Activated CD4-positive, alpha-beta T cell treated with anti-CD3 and anti-CD28 coated beads, Interleukin-2, amount 50 U/mL, for 1 hour (primary cell): ENCODE data around the gene CTNNA2.
"Not testable (repeated sequence)": the region's sequence is repeated elsewhere in the genome, so short reads cannot be mapped to it uniquely, and the experiment has no call there.

ENCODE experiments used
- DNase-seq: peaks from one replicate; pipeline ENCODE4 v3.0.0-alpha.2; 2020

CTNNA2 gene

DNA sequence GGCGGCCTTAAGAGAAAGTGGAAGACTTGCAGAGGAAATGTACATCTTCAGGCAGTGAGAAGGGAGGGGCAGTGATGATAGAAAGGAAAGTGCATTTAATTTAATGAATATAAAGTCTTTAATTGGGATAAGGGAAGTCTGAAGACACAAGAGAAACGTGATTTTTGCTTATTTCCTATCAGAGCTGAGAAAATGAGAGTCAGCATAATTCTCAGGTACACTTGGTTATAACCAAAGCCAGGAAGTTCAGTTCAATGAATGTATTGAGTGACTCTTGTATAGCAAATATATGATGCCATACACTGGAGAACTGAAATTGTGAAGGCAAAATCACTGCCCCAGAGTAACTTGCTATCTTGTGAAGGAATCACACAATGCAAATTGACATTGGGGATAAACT, 535.4 kb downstream of the CTNNA2 start:
- DNase-seq: no peak

DNA sequence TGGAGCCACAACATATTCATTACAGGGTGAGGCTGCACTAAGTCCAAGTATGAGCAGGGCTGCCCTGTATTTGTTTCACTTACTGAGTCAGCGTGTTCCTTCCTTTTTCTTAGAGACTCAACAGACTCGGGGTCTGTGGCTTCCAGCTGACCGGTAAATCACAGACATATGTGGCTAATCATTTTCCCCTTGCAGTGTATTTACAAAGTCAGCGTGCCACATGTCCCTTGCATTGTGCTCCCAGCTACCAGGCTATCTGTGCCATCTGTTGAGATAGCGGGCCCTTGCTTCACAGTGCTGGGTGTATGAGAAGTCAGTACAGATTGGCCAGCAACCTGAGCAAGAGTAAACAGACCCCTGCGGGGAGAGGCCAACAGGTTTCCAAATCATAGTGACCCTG, 537.4 kb downstream of the CTNNA2 start:
- no peak for DNase-seq

DNA sequence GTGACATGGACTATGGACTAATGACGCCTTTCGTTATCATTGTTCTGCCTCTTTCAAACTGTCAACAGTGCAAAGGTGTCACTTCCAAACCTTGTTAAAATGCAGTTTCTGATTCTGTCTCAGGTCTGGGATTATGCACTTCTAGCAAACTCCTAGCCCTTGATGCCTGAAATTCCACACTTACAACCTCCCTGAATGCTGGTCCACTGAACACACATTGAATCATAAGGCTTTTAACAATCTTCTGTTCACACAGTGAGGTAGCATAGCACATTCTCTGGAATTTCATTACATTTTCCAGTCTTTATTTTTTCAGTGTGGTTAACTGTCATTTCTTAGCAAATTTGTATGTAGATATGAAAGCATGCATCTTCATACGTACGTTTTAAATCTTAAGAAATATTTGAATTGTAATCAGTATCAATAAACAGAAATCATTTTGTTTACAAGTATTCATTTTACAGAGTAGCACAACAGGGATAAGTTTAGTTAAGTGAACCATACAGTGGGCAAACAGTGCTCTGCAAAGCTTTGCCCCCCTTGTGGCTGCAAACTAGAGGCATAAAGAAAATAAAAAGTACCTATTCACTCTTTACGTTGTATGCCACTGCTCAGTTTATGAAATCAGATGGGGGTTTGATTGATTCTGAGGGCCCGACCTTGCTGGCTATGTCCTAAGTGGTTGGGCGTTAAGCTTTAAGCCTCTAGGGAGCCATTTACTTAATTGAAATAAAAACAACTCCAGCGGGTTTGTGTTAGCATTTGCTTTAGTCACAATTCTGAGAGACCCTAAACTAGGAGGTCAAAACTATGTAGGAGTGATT, 540.9 kb downstream of the CTNNA2 start:
- DNase-seq: no peak

DNA sequence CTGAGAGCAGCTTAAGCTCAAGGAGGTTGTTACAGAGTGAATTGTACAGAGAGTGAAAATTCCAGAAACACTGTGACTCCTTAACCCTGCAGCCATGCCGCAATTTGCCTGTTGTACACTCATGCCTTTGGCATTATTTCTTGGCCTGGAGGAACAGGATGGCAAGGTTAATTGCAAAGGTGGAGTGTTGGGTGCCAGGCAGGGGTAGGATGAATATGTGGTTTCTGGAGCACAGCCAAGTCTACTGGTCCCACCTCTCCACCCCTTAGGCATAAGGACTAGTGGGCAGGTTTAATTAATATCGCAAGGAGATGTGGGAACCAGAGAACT, 541.5 kb downstream of the CTNNA2 start:
- no peak for DNase-seq

DNA sequence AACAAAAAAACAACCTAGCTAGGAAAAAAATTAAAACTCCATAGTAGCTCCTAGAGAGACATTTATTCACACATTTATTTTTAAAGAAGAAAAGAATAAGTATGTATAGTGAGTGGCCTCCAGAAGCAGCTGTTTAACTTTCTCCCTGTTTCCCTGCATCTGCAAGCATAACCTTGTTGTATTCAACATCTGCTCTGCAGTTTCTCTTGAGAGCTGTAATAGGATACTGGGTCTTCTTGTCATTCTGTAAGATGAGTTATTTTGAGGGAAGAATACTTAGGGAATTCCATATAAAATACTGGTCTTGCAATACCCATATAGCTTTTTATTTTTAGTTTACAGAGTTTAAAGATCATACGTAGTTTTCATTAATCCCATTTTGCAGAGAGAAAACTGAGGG, 545.1 kb downstream of the CTNNA2 start:
- DNase-seq: no peak

DNA sequence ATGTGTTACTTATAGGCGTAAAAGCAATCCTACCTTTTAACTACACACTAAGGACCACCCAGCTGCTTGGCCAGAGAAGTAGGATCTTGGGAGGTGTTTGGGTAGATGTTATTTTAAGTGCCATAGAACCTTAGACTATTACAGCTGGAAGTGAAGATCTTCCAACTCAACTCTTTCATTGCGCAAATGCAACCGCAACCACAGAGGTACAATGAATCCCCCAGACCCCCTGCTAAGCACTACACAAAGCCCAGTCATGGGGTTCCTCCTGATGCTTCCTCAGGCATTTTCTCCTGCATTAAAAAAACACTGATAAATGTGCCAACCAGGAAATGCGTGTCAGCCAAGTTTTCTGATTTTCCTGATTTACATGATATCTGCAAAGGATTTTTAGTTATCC, 545.7 kb downstream of the CTNNA2 start:
- DNase-seq: no peak

DNA sequence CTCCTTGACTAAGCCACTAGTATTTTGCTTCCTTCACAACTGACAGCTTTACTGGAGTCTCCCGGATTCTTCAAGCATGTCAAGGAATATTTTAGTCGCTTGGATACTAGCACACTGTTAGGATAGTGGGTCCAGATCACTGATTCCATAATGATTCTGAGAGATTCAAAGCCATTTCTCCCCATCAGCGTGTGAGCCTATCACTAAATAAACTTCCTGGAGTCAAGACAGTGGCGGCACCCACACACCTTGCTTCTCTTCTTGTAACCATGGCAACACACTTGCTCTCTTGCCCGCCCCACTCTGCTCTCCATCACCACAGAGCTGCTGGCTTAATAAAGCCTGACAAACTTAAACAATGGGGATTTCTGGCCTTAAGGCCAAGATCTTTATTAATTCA, 546.6 kb downstream of the CTNNA2 start:
- DNase-seq: no peak

DNA sequence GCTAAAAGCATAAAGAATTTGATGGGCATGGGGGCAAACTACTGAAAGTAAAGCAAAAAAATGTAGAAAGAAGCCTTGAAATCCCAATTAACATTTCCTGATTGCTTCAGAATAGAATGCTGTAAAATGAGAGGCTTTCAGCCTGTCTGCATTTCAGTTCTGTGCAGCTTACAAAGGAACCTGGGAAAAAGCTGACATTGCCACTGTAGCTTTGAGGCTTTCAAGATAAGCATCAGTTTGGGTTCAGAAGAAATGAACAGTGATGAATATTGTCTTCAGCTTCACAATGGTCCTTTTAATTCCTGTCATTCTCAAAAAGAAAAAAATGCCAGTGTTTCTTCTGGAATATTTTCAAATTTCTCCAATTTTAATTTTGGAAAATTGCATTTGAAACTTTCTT, 549.0 kb downstream of the CTNNA2 start:
- DNase-seq: no peak

DNA sequence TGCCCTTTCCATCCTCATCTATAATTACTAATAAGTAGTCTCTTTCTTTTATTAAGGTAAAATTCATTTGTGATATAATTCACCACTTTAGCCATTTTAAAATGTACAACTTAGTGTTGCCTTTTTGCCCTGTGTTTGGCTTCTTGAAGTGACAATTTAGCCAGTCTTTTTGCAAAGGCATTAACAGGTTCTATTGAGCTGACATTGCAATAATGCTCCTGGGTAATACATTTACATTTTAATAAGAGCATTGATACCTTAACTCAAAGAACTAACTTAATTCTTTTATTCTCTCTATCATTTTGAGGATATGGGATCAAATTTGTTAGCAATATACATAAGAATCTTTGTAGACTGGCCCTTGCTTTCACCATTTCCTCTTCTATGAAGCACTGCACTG, 549.4 kb downstream of the CTNNA2 start:
- DNase-seq: no peak

DNA sequence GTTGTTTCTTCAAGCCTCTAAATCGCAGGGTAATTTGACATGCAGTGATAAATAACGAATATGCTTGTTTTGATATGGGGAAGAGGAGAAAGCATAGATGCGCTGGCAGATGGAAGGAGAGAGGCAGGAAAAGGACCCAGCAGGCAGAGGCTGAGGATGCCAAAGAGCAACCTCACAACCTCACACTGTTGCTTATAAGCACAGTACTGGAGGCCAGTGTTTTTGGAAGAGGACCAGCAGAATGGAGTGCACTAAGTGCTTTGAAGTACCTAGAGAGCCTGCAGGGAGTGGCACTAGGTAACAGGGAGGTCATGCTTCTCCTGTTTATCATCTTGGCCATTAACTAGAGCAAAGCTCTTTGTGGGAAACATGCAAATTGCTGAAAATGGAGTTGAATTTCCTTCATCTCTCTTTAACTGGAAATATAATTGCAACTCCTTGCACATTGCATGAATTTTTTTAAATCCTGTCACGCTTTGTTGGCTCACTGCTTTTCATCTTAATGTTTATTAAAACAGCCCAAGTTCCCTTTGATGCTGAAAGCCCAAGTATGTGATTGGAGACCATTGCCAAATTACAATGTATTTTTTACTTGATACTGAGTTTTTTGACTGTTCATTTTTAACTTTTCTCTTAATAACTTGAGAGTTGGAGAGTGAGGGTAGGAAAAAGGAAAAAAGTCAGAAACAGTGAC, 555.3 kb downstream of the CTNNA2 start:
- DNase-seq: no peak

DNA sequence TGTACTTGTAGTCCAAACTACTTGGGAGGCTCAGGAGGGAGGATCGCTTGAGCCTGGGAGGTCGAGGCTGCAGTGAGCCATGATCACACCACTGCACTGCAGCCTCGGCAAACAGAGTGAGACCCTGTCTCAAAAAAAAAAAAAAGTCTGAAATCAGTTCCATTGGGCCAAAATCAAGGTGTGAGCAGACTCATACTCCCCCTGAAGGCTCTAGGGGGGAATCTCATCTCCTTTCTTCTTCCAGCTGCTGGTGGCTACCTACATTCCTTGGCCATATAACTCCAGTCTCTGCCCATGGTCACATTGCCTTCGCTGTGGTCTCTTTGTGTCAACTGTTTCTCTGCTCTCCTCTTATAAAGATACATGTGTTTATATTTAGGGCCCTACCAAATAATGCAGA, 557.7 kb downstream of the CTNNA2 start:
- DNase-seq: no peak

DNA sequence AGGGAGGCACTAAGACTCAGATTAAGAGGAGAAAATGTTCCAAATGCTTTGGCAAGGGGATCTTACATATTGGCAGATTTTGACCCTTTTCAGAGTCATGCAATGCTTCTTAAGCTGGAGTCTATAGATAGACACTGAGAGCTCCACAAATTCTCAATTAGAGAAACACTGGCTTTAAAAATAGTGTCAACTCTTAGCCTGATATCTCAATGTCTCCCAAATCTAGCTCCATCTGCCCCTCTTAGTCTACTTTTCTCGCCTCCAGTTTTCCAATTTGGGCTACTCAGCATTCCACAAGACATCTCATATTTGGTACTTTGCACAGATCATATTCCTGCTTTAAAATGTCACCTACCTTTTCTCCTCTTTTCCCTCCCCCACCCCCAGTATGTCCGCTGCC, 559.1 kb downstream of the CTNNA2 start:
- DNase-seq: no peak

DNA sequence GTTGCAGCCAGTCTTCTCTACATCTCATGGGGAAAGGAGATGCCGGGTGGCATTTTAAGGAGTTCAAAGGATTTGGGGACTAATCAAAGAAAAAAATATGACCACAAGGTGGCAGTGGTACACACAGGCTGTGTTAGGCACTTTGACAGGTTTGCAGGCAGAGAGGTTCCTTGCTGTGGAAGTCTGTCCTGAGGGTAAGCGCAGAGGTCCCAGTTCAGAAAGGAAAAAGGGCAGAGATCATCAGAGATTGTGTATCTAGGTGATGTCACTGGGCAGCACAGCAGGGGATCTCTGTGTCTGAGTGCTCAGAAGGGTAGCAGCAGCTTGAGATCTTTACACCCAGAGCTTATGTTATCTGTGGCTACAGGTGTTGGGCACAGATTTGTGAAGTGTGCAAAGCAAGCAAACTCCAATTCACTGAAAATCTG, 560.3 kb downstream of the CTNNA2 start:
- no peak for DNase-seq

DNA sequence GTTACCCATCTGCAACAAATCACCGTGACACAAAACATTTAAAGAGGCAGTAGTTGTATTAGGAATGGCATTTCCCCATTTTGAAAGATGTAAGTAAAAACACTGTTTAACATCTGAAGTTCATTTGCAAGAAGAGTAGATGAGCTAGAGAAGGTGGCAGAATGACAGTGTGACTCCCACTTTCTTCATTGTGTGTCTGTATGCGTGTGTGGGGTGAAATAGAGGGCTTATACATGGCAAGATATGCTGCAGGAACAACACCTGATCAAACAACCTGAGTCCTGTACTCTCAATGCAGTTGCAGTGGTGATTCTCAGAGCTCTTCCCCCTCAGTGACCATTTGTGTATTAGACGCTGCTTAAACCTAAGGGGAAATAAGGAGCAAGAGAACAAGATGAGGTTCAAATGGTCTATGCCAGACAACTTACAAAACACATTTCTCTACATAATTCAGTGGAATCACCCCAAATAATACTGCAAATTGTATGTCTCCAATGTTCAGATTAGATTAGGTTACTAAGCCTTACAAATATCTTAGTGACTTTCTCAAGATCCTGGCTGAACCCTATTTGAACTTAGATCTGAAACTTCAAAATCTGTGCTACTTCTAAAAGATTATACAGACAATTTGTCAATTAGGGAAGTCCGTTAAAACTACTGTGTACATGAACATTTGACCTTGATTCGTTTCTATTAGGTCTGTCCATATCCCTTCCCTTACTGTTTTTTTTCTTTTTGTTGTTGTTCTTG, 561.6 kb downstream of the CTNNA2 start:
- DNase-seq: no peak

DNA sequence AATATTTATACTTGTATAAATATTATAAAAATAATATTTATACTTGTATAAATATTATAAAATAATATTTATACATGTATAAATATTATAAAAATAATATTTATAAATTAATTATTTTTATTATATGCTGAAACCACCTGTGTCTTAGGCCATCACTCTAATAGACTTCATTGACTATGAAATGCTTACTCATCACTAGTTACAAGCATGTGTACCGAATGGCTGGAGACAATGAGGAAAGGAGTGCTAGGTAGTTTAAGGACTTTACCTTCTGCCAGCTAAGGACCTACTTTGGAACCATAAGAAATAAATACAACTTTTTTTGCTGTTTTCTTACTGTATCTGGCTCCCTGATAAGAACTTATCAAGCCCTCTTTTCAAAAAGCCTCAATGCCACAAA, 562.9 kb downstream of the CTNNA2 start:
- no peak for DNase-seq

DNA sequence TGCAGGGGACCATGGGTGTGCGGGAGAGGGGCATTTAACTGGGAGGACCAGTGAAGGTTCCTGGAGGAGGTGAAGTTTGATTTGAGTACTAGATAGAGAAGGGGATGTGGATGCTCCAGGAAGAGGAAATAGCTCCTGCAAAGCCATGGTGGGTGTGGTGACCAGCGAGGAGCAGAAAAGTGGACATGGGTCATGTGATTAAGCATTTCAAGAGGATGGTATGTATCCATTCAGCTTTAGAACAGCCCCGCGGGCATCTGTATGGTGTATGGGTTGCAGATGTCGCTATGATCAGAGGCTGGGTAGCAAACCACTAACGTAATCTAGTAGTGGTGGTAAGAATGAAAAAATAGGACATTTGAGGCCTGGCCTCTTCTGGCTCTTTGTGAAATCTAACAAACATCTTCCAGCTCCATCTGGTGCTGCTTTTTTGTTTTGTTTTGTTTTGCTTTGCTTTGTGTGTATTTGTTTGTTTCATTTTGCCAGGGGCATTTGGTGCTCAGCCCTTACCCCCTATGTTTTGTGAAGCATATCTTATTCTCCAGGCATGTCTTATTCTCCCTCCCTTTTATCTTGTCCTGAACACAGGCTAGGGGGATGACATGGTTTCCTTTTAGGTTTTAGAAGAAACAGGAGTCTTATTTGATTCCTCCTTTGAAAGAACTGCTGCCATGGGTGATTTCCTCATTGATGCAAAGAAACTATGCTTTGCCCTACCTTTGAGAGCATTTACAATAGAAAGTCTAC, 565.6 kb downstream of the CTNNA2 start:
- DNase-seq: no peak

DNA sequence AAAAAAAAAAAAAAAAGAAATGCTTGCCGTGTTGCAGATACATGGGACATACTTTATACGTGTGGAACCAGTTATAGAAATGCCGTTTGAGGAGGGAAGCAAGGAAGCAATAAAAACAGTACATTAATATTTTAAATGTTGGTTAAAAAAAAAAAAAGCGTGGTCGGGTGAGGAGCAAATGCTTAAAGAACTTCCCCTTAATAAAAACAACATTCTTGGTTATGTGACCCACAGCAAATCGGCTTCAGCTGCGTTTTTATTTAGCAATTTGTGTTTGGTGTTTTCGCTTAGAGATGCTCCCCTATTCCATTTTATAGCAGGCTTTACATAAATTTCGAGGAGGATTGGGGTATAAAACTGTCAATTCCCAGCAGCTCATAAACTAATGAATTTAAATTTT, 568.1 kb downstream of the CTNNA2 start:
- DNase-seq: no peak

DNA sequence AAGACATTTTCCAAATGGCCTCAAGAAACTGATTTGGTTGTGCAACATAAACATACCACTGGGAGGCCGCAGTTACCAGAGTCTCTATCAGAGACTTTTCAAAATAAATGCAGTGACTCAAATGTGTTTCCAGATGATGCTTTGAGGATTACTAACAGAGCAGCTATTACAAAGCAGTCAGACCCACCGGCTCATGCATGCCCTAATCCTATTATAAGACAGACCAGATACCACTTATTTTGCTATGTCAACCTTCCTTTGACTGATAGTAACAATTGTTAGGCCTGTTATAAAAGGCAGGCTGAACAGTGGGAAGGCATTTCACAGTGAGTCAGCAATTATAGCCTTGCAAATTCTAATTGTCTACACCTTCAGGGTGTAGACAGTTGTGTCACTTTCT, 574.0 kb downstream of the CTNNA2 start:
- DNase-seq: no peak

DNA sequence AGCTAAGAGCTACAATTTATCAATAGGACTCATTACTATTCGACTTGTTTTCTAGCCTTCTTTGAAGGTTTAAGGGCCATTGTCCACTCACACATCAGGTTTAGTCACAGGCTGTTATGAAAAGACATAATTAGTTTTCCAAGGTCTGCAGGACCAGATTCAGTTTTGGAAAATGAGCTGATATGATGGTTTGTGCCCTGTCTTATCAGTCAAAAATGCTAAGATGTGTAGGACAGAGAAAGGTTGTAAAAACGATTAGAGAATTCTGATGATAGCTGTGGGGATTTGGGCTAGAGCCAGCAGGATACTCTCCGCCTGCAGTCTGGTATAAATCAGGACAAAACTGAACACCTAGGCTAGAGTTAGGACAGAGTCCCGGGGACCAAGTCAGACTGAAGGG, 578.4 kb downstream of the CTNNA2 start:
- DNase-seq: no peak

DNA sequence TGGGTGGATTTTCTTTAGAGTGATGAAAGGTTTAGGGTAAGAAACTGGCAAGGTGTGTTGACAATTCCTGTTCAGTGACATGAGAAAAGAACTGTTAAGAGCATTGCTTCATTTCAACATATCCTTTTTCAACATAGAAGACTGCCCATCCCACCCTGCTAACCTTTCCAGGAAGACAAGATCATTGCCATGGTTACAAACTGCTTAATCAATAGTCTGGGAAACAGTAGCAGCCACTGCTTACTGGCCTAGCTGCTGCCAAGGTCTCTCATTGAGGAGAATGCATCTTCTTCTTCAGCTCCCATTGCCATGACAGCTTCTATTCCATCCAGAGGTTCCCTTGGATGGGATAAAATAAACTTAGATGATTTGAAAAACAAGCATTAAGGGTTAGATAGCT, 579.6 kb downstream of the CTNNA2 start:
- no peak for DNase-seq

DNA sequence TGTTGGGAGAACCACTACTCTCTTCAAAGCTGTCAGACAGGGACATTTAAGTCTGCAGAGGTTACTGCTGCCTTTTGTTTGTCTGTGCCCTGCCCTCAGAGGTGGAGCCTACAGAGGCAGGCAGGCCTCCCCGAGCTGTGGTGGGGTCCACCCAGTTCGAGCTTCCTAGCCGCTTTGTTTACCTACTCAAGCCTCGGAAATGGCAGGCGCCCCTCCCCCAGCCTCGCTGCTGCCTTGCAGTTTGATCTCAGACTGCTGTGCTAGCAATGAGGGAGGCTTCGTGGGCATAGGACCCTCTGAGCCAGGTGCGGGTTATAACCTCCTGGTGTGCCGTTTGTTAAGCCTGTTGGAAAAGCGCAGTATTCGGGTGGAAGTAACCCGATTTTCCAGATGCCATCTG, 585.7 kb downstream of the CTNNA2 start:
- not testable (repeated sequence) for DNase-seq

DNA sequence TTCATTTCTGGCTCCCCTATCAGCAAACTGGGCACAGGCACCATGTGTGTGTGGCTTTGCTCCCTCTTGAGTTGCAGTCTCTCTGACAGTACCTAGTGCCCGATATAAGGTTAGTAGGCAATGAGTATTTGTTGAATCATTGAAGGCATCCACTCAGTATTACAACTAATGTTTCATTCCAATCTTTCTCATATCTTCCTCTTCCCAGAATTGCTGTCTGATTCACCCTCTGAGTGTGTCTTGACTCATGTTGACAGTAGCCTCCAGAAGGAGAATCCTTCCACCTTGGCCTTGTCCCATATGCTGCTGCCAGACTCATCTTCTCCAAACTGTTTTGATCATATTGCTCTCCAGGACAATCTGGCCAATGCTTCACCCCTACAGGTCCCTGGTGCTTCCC, 589.2 kb downstream of the CTNNA2 start:
- DNase-seq: no peak

DNA sequence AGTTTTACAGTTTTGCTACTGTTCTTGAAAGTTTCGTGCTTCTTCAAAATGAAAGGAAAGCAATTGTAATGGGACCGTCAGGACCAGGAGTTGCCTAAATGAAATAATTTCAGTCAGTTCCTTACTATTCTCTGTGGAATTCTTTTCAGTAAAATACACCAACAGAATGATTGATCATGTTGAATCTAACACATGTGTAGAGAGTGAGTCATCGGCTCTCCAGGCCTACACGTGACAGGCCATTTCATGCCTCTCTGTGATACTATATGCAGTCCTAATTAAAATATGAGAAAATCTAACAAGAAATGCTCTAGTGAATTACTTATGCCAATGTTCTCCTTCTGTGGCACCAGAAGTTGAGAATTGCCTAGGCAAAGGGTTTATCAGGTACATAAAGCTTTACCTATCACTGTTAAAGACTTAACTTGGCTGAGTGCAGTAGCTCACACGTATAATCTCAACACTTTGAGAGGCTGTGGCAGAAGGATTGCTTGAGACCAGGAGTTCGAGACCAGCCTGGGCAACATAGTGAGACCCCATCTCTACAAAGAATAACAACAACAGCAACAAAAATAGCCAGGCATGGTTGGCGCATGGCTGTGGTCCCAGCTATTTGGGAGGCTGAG, 592.3 kb downstream of the CTNNA2 start:
- no peak for DNase-seq
